GM12878 (cell line): Measurements from ENCODE around the gene ASAP2. TPM values are rescaled to one million over a fixed set of nuclear protein-coding genes. Genes with fewer than 3 reads are reported as not detected.

Experiments used
- ATAC-seq: fragments of 200-7000 bp; cut with Tn5 transposase; 3 replicates; pipeline ENCODE4 v1.9.1; 2020; ENCODE audit warnings: mild to moderate bottlenecking, moderate library complexity
- BruUV-seq: library from RNA; stranded (reverse); fragments of 400-500 nt; replicated peaks from 2 replicates; lab custom pipeline; 2021; lab: Mats Ljungman, UMichigan
- CTCF ChIA-PET: fragments of 300-600 bp; sonication (Branson Sonifier 250); formaldehyde crosslinking; extraction: SDS; loops from one replicate; lab custom pipeline; 2021; ENCODE audit warnings: inconsistent platforms; lab: Yijun Ruan, JAX
- POLR2A ChIA-PET: fragments of 350-600 bp; formaldehyde crosslinking; extraction: SDS; loops from one replicate; lab custom pipeline; 2021; ENCODE audit warnings: inconsistent platforms; lab: Charles Lee
- RAD21 ChIA-PET: fragments of 300-600 bp; sonication (Branson Sonifier 250); formaldehyde crosslinking; loops from one replicate; lab custom pipeline; 2023; ENCODE audit warnings: antibody characterized with exemption; ENCODE audit not compliant: unreplicated experiment; lab: Charles Lee
- SMC1A ChIA-PET: fragments of 300-600 bp; sonication (Branson Sonifier 250); formaldehyde crosslinking; loops from one replicate; lab custom pipeline; 2023; ENCODE audit not compliant: unreplicated experiment, uncharacterized antibody; lab: Charles Lee
- DNase-seq: peaks from one replicate; pipeline ENCODE4 v3.0.0-alpha.2; 2011; ENCODE audit warnings: low read depth, low spot score
- FAIRE-seq: peaks from 3 replicates; lab custom pipeline; 2011; peaks lifted over from hg19 to GRCh38; lab: Jason Lieb, UNC
- H2AFZ ChIP-seq: 2 replicates; pipeline ENCODE4 v1.6.0; 2011; ENCODE audit warnings: low read depth, low read length, control low read depth; ENCODE audit not compliant: control insufficient read depth
- H3K27ac ChIP-seq: 2 replicates; pipeline ENCODE4 v1.5.1; 2011; ENCODE audit warnings: control low read depth; ENCODE audit not compliant: control insufficient read depth, insufficient read depth
- H3K27me3 ChIP-seq, 2 experiments: replicated peaks in 1 of 2; 2 replicates each; pipeline versions ENCODE4 v1.6.0 to v1.6.1; 2011; ENCODE audit warnings: low read length in 1 of 2; ENCODE audit not compliant: control insufficient read depth in 2 of 2, insufficient read depth in 2 of 2
- H3K36me3 ChIP-seq, 2 experiments: 2 replicates each; pipeline ENCODE4 v1.5.1; 2011; ENCODE audit warnings: low read length in 1 of 2; ENCODE audit not compliant: control insufficient read depth in 2 of 2, insufficient read depth in 2 of 2
- H3K4me1 ChIP-seq: 2 replicates; pipeline ENCODE4 v1.6.1; 2011; ENCODE audit warnings: mild to moderate bottlenecking, low read length, moderate library complexity, mixed read lengths; ENCODE audit not compliant: control insufficient read depth, insufficient read depth
- H3K4me2 ChIP-seq: 2 replicates; pipeline ENCODE4 v1.6.0; 2011; ENCODE audit warnings: control low read depth; ENCODE audit not compliant: control insufficient read depth, insufficient read depth
- H3K4me3 ChIP-seq: fragments of 200-600 bp; sonication (generic); 2 replicates; pipeline ENCODE4 v1.5.1; 2016
- H3K79me2 ChIP-seq: 2 replicates; pipeline ENCODE4 v1.6.0; 2011; ENCODE audit warnings: low read length; ENCODE audit not compliant: control insufficient read depth, insufficient read depth
- H3K9ac ChIP-seq: 2 replicates; pipeline ENCODE4 v1.8.0; 2011; ENCODE audit warnings: low read length, control low read depth, mixed read lengths; ENCODE audit not compliant: control insufficient read depth, insufficient read depth
- H3K9me3 ChIP-seq: replicated peaks from 3 replicates; pipeline ENCODE4 v1.5.1; 2011; ENCODE audit warnings: mild to moderate bottlenecking, low read length; ENCODE audit not compliant: control insufficient read depth, insufficient read depth
- H4K20me1 ChIP-seq: 2 replicates; pipeline ENCODE4 v1.6.0; 2011; ENCODE audit not compliant: control insufficient read depth, insufficient read depth
- BHLHE40 ChIP-seq, 2 experiments: fragments of 450-650 bp in 1 of 2; IDR thresholded peaks; 2 replicates each; pipeline ENCODE4 v1.6.1; 2011 to 2017; ENCODE audit warnings: low read depth in 2 of 2, borderline replicate concordance in 1 of 2, improper control_type of control experiment in 1 of 2, low read length in 1 of 2, mild to moderate bottlenecking in 1 of 2
- ESRRA ChIP-seq: IDR thresholded peaks from 2 replicates; pipeline ENCODE4 v1.6.1; 2012; ENCODE audit warnings: mild to moderate bottlenecking, low read length, improper control_type of control experiment
- ETV6 ChIP-seq, 2 experiments: fragments of 450-650 bp in 1 of 2; IDR thresholded peaks in 1 of 2; conservative IDR thresholded peaks in 1 of 2; 2 replicates each; pipeline ENCODE4 v1.6.1; 2014; ENCODE audit warnings: antibody characterized with exemption in 1 of 2, borderline replicate concordance in 1 of 2, low read depth in 1 of 2, mild to moderate bottlenecking in 1 of 2, moderate library complexity in 1 of 2
- JUNB ChIP-seq: IDR thresholded peaks from 2 replicates; pipeline ENCODE4 v1.6.1; 2016; ENCODE audit warnings: antibody characterized with exemption, mild to moderate bottlenecking
- NR2C1 ChIP-seq: fragments of 450-650 bp; IDR thresholded peaks from 2 replicates; pipeline ENCODE4 v1.6.1; 2017; ENCODE audit warnings: antibody characterized with exemption, mild to moderate bottlenecking, moderate library complexity
- YY1 ChIP-seq: IDR thresholded peaks from 2 replicates; pipeline ENCODE4 v1.6.1; 2011; ENCODE audit warnings: low read depth, mild to moderate bottlenecking, low read length
- WGBS: methylation state at CpG from one replicate; pipeline ENCODE4 v1.1.6; 2016; ENCODE audit warnings: low lambda C conversion rate; ENCODE audit not compliant: insufficient replicate concordance, insufficient coverage; ENCODE audit errors: missing lambda C conversion rate; 5-methylcytosine and 5-hydroxymethylcytosine counted together
- in situ Hi-C: fragments of 300-500 bp; cut with MboI; formaldehyde crosslinking; loops from 9 replicates; pipeline ENCODE4 v1.14.3; 2018; ENCODE audit warnings: mixed read lengths
- intact Hi-C: fragments of 100-400 bp; cut with micrococcal nuclease; formaldehyde crosslinking; loops from one replicate; pipeline ENCODE4 v1.14.2; 2022; ENCODE audit not compliant: unreplicated experiment
- polyA plus RNA-seq, 11 experiments: library from polyadenylated mRNA; depleted of rRNA in 4 of 11; unstranded in 6 of 11; stranded (reverse) in 5 of 11; fragments of >200 nt; fragmentation: Nextera tagmentation in 4 of 11; fragmentation: Illumina TruSeq in 1 of 11; extraction: Ambion mirVana in 4 of 11; extraction: Trizol in 1 of 11; gene quantifications; 1 replicate in 1 of 11; 2 replicates in 10 of 11; pipeline versions ENCODE4 v1.2.1 to v1.2.3, GENCODE V29; 2011 to 2016; ENCODE audit warnings: inconsistent platforms in 2 of 11, missing spikeins in 2 of 11, low read depth in 1 of 11
- total RNA-seq, 4 experiments: library from RNA; depleted of rRNA in 3 of 4; stranded (reverse); fragments of >200 nt in 3 of 4; fragmentation: Illumina TruSeq in 1 of 4; extraction: Trizol in 1 of 4; gene quantifications; 2 replicates each; pipeline versions ENCODE4 v1.2.1 to v1.2.3, GENCODE V29; 2013 to 2021
- TF ChIP-seq, protein P1 (sequence below): IDR thresholded peaks from 2 replicates; pipeline ENCODE4 v1.6.1; 2012; ENCODE audit warnings: low read depth, low read length, improper control_type of control experiment
- TF ChIP-seq, protein P2 (sequence below), 3 experiments: IDR thresholded peaks in 2 of 3; conservative IDR thresholded peaks in 1 of 3; 2 replicates each; pipeline ENCODE4 v1.5.1; 2011; ENCODE audit warnings: low read depth in 3 of 3, low read length in 3 of 3, mild to moderate bottlenecking in 3 of 3, control low read depth in 2 of 3, moderate library complexity in 2 of 3, inconsistent platforms in 1 of 3, mixed read lengths in 1 of 3; ENCODE audit not compliant: control insufficient read depth in 2 of 3, insufficient read depth in 1 of 3; ENCODE audit errors: extremely low read depth in 1 of 3

The ASAP2 gene
- total and polyA plus RNA-seq, 10 of the 15 experiments (the other 5 are each of a cell fraction or from before 2014, with no cell fraction given): 0.05 to 0.27 (median 0.07) TPM; not detected in 4

DNA sequence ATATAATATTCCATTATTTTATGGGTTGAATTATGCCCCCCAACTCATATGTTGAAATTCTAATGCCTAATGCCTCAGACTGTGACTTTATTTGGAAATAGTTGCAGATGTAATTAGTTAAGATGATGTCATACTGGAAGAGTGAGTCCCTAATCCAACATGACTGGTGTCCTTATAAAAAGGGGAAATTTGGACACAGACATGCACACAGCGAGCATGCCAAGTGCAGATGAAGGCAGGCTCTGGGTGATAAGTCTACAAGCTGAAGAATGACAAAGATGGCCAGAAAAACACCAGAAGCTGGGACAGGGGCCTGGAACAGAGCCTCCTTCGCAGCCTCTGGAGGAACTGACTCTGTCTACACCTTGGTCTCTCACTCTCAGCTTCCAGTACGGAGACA is 10.0 kb upstream of the ASAP2 start:
- no peak overlapping the region for H3K4me3 ChIP-seq
- no peak for TF ChIP-seq JUNB
- TF ChIP-seq, protein P1, sequence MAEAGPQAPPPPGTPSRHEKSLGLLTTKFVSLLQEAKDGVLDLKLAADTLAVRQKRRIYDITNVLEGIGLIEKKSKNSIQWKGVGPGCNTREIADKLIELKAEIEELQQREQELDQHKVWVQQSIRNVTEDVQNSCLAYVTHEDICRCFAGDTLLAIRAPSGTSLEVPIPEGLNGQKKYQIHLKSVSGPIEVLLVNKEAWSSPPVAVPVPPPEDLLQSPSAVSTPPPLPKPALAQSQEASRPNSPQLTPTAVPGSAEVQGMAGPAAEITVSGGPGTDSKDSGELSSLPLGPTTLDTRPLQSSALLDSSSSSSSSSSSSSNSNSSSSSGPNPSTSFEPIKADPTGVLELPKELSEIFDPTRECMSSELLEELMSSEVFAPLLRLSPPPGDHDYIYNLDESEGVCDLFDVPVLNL: no peak
- no peak for TF ChIP-seq NR2C1
- TF ChIP-seq, protein P2, sequence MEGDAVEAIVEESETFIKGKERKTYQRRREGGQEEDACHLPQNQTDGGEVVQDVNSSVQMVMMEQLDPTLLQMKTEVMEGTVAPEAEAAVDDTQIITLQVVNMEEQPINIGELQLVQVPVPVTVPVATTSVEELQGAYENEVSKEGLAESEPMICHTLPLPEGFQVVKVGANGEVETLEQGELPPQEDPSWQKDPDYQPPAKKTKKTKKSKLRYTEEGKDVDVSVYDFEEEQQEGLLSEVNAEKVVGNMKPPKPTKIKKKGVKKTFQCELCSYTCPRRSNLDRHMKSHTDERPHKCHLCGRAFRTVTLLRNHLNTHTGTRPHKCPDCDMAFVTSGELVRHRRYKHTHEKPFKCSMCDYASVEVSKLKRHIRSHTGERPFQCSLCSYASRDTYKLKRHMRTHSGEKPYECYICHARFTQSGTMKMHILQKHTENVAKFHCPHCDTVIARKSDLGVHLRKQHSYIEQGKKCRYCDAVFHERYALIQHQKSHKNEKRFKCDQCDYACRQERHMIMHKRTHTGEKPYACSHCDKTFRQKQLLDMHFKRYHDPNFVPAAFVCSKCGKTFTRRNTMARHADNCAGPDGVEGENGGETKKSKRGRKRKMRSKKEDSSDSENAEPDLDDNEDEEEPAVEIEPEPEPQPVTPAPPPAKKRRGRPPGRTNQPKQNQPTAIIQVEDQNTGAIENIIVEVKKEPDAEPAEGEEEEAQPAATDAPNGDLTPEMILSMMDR (IDR thresholded peaks at IDR 0.05 in 2 of 3, conservative IDR thresholded peaks at IDR 0.05 in 1 of 3; ENCODE audit: control insufficient read depth in 2 of 3, extremely low read depth in 1 of 3, insufficient read depth in 1 of 3, low read depth in 3 of 3, low read length in 3 of 3): no peak
- TF ChIP-seq ESRRA: no peak
- no peak for TF ChIP-seq YY1
- no peak for TF ChIP-seq BHLHE40 (IDR thresholded peaks at IDR 0.05; ENCODE audit: borderline replicate concordance in 1 of 2, low read depth in 2 of 2, low read length in 1 of 2)
- TF ChIP-seq ETV6 (conservative IDR thresholded peaks at IDR 0.05 in 1 of 2, IDR thresholded peaks at IDR 0.05 in 1 of 2; ENCODE audit: borderline replicate concordance in 1 of 2, low read depth in 1 of 2): no peak
- H3K27ac ChIP-seq: no peak overlapping the region
- no peaks in the 10 kb centered on the region for H3K79me2 ChIP-seq
- H3K9me3 ChIP-seq: no peaks in the 10 kb centered on the region; the same call in 2 of the 3 replicates
- no peak overlapping the region for H3K4me2 ChIP-seq
- POLR2A ChIA-PET: no interaction called here
- H3K27me3 ChIP-seq: peaks cover 0 to 2% of the 10 kb centered on the region in 2 experiments; a peak in 1 of 4 replicates
- no TSS peak for BruUV-seq
- FAIRE-seq: no peak
- CTCF ChIA-PET: no interaction called here
- RAD21 ChIA-PET: no interaction called here
- intact Hi-C loops: no loop called here
- in situ Hi-C loops: no loop called here
- no peak for DNase-seq
- SMC1A ChIA-PET: no interaction called here
- H2AFZ ChIP-seq: no peak overlapping the region
- no peaks in the 10 kb centered on the region for H3K4me1 ChIP-seq
- H3K9ac ChIP-seq: no peak overlapping the region
- ATAC-seq: no peak
- WGBS: 4% methylated on average over 3 of the region's 3 CpGs
- no peaks in the 10 kb centered on the region for H4K20me1 ChIP-seq
- H3K36me3 ChIP-seq: no peaks in the 10 kb centered on the region
